ENCODE data around the gene CCDC6.

CCDC6 gene

GRCh38 chr10:59917922-59918321, 11.6 kb upstream of the CCDC6 start:
- DNase-seq (ENCODE audit: low read depth): no peak
- no peak overlapping the region for H3K4me3 ChIP-seq (ENCODE audit: low read depth, low read length)
- TF ChIP-seq CTCF (conservative IDR thresholded peaks at IDR 0.05; ENCODE audit: low read depth, low read length): no peak

GRCh38 chr10:59913547-59914237, 7.3 kb upstream of the CCDC6 start:
- TF ChIP-seq CTCF (conservative IDR thresholded peaks at IDR 0.05; ENCODE audit: low read depth, low read length): no peak
- no peak for DNase-seq (ENCODE audit: low read depth)
- H3K4me3 ChIP-seq (ENCODE audit: low read depth, low read length): no peak overlapping the region

GRCh38 chr10:59910867-59911266, 4.5 kb upstream of the CCDC6 start:
- H3K4me3 ChIP-seq (ENCODE audit: low read depth, low read length): no peak overlapping the region
- DNase-seq (ENCODE audit: low read depth): no peak
- no peak for TF ChIP-seq CTCF (conservative IDR thresholded peaks at IDR 0.05; ENCODE audit: low read depth, low read length)

GRCh38 chr10:59909815-59910214, 3.5 kb upstream of the CCDC6 start:
- DNase-seq (ENCODE audit: low read depth): no peak
- TF ChIP-seq CTCF (conservative IDR thresholded peaks at IDR 0.05; ENCODE audit: low read depth, low read length): no peak
- H3K4me3 ChIP-seq (ENCODE audit: low read depth, low read length): no peak overlapping the region

GRCh38 chr10:59908808-59909143, 2.4 kb upstream of the CCDC6 start:
- peak overlapping the region; percentile 52 for H3K4me3 ChIP-seq (ENCODE audit: low read depth, low read length)

GRCh38 chr10:59907918-59908807, 1.8 kb upstream of the CCDC6 start:
- peak overlapping the region; percentile 52 for H3K4me3 ChIP-seq (ENCODE audit: low read depth, low read length)
- DNase-seq (ENCODE audit: low read depth): peak; percentile 96
- no peak for TF ChIP-seq CTCF (conservative IDR thresholded peaks at IDR 0.05; ENCODE audit: low read depth, low read length)

More at GRCh38 chr10:59908808-59909143, 2.4 kb upstream of the CCDC6 start:
- TF ChIP-seq CTCF (conservative IDR thresholded peaks at IDR 0.05; ENCODE audit: low read depth, low read length): no peak
- no peak for DNase-seq (ENCODE audit: low read depth)
